HEK293 (cell line): ENCODE data around the gene LMCD1.

Source experiments
- CTCF ChIA-PET: fragments of 350-600 bp; formaldehyde crosslinking; extraction: SDS; loops from one replicate; lab custom pipeline; 2021; ENCODE audit warnings: antibody characterized with exemption; lab: Yijun Ruan, JAX
- POLR2A ChIA-PET: fragments of 300-600 bp; formaldehyde crosslinking; extraction: SDS; loops from one replicate; lab custom pipeline; 2020; ENCODE audit warnings: antibody characterized with exemption, inconsistent platforms; lab: Yijun Ruan, JAX
- H3K27ac ChIP-seq: fragments of 200-500 bp; sonication (Bioruptor generic); 2 replicates; pipeline ENCODE4 v1.5.1; 2014; ENCODE audit warnings: low read depth, low read length, control low read depth, inconsistent platforms; ENCODE audit errors: extremely low read depth
- H3K36me3 ChIP-seq, 2 experiments: fragments of 200-500 bp in 1 of 2; sonication (Bioruptor generic) in 1 of 2; 1 replicate in 1 of 2; 2 replicates in 1 of 2; pipeline ENCODE4 v1.5.1; 2014 to 2017; ENCODE audit warnings: inconsistent platforms in 2 of 2, low read length in 2 of 2; ENCODE audit not compliant: control insufficient read depth in 2 of 2, insufficient read depth in 1 of 2
- H3K4me1 ChIP-seq: fragments of 200-500 bp; sonication (Bioruptor generic); 2 replicates; pipeline ENCODE4 v1.5.1; 2014; ENCODE audit warnings: mild to moderate bottlenecking, low read length, inconsistent platforms; ENCODE audit not compliant: control insufficient read depth, insufficient read depth
- H3K4me3 ChIP-seq: 2 replicates; pipeline ENCODE4 v1.5.1; 2011; ENCODE audit warnings: low read depth, mild to moderate bottlenecking, control low read depth, low read length, moderate library complexity
- H3K9me3 ChIP-seq: fragments of 200-500 bp; sonication (Bioruptor generic); 2 replicates; pipeline ENCODE4 v1.5.1; 2014; ENCODE audit warnings: low read depth, low read length, inconsistent platforms; ENCODE audit not compliant: control insufficient read depth, insufficient read depth
- GLIS2 ChIP-seq: fragments of 450-650 bp; formaldehyde crosslinking; IDR thresholded peaks from 2 replicates; pipeline ENCODE4 v1.5.1; 2016; ENCODE audit warnings: missing biosample characterization, missing genetic modification characterization
- HOXA7 ChIP-seq: sonication (generic); formaldehyde crosslinking; IDR thresholded peaks from 2 replicates; pipeline ENCODE4 v1.8.1; 2022; ENCODE audit warnings: missing genetic modification reagents, borderline replicate concordance
- IKZF3 ChIP-seq: fragments of 450-650 bp; IDR thresholded peaks from 2 replicates; pipeline ENCODE4 v1.5.0; 2018; ENCODE audit warnings: missing biosample characterization, mild to moderate bottlenecking, missing genetic modification characterization, moderate library complexity
- INSM2 ChIP-seq: fragments of 450-650 bp; formaldehyde crosslinking; IDR thresholded peaks from 2 replicates; pipeline ENCODE4 v1.5.1; 2016; ENCODE audit warnings: missing biosample characterization, missing genetic modification characterization
- MEIS1 ChIP-seq: sonication (generic); formaldehyde crosslinking; IDR thresholded peaks from 2 replicates; pipeline ENCODE4 v1.8.1; 2022; ENCODE audit warnings: missing genetic modification reagents, mild to moderate bottlenecking, borderline replicate concordance
- MZF1 ChIP-seq: fragments of 450-650 bp; formaldehyde crosslinking; IDR thresholded peaks from 2 replicates; pipeline ENCODE4 v1.5.1; 2017; ENCODE audit warnings: missing biosample characterization, missing genetic modification characterization, borderline replicate concordance
- ZNF157 ChIP-seq: fragments of 450-650 bp; formaldehyde crosslinking; IDR thresholded peaks from 2 replicates; pipeline ENCODE4 v1.5.1; 2016; ENCODE audit warnings: missing biosample characterization, missing genetic modification characterization
- ZNF169 ChIP-seq: fragments of 450-650 bp; formaldehyde crosslinking; IDR thresholded peaks from 2 replicates; pipeline ENCODE4 v1.5.1; 2016; ENCODE audit warnings: missing biosample characterization, missing genetic modification characterization
- ZNF223 ChIP-seq: fragments of 450-650 bp; formaldehyde crosslinking; IDR thresholded peaks from 2 replicates; pipeline ENCODE4 v1.5.1; 2016; ENCODE audit warnings: missing biosample characterization, missing genetic modification characterization
- ZNF248 ChIP-seq: fragments of 450-650 bp; formaldehyde crosslinking; IDR thresholded peaks from 2 replicates; pipeline ENCODE4 v1.5.1; 2017; ENCODE audit warnings: missing biosample characterization, missing genetic modification characterization
- ZNF266 ChIP-seq: fragments of 450-650 bp; formaldehyde crosslinking; IDR thresholded peaks from 2 replicates; pipeline ENCODE4 v1.5.1; 2016; ENCODE audit warnings: missing biosample characterization, missing genetic modification characterization, low read depth
- ZNF292 ChIP-seq: fragments of 450-650 bp; formaldehyde crosslinking; IDR thresholded peaks from 2 replicates; pipeline ENCODE4 v1.5.1; 2016; ENCODE audit warnings: low read depth, missing biosample characterization, missing genetic modification characterization, borderline replicate concordance
- ZNF362 ChIP-seq: fragments of 450-650 bp; formaldehyde crosslinking; IDR thresholded peaks from 2 replicates; pipeline ENCODE4 v1.5.1; 2016; ENCODE audit warnings: missing biosample characterization, missing genetic modification characterization
- ZNF449 ChIP-seq: fragments of 450-650 bp; formaldehyde crosslinking; IDR thresholded peaks from 2 replicates; pipeline ENCODE4 v1.5.1; 2017; ENCODE audit warnings: missing biosample characterization, mild to moderate bottlenecking, missing genetic modification characterization, moderate library complexity
- ZNF501 ChIP-seq: fragments of 450-650 bp; formaldehyde crosslinking; IDR thresholded peaks from 2 replicates; pipeline ENCODE4 v1.5.1; 2016; ENCODE audit warnings: missing biosample characterization, missing genetic modification characterization
- ZNF585B ChIP-seq: fragments of 450-650 bp; formaldehyde crosslinking; IDR thresholded peaks from 2 replicates; pipeline ENCODE4 v1.5.1; 2016; ENCODE audit warnings: missing biosample characterization, missing genetic modification characterization
- ZNF600 ChIP-seq: fragments of 450-650 bp; formaldehyde crosslinking; IDR thresholded peaks from 2 replicates; pipeline ENCODE4 v1.5.1; 2016; ENCODE audit warnings: missing biosample characterization, missing genetic modification characterization
- ZNF776 ChIP-seq: fragments of 450-650 bp; formaldehyde crosslinking; IDR thresholded peaks from 2 replicates; pipeline ENCODE4 v1.5.0; 2017; ENCODE audit warnings: missing biosample characterization, missing genetic modification characterization, borderline replicate concordance
- ZNF792 ChIP-seq: fragments of 450-650 bp; formaldehyde crosslinking; IDR thresholded peaks from 2 replicates; pipeline ENCODE4 v1.5.1; 2016; ENCODE audit warnings: missing biosample characterization, missing genetic modification characterization
- TF ChIP-seq, protein P1 (sequence below): fragments of 450-650 bp; formaldehyde crosslinking; optimal IDR thresholded peaks from 2 replicates; pipeline ENCODE3; 2016; ENCODE audit warnings: missing biosample characterization, mild to moderate bottlenecking, missing genetic modification characterization

Gene LMCD1

DNA sequence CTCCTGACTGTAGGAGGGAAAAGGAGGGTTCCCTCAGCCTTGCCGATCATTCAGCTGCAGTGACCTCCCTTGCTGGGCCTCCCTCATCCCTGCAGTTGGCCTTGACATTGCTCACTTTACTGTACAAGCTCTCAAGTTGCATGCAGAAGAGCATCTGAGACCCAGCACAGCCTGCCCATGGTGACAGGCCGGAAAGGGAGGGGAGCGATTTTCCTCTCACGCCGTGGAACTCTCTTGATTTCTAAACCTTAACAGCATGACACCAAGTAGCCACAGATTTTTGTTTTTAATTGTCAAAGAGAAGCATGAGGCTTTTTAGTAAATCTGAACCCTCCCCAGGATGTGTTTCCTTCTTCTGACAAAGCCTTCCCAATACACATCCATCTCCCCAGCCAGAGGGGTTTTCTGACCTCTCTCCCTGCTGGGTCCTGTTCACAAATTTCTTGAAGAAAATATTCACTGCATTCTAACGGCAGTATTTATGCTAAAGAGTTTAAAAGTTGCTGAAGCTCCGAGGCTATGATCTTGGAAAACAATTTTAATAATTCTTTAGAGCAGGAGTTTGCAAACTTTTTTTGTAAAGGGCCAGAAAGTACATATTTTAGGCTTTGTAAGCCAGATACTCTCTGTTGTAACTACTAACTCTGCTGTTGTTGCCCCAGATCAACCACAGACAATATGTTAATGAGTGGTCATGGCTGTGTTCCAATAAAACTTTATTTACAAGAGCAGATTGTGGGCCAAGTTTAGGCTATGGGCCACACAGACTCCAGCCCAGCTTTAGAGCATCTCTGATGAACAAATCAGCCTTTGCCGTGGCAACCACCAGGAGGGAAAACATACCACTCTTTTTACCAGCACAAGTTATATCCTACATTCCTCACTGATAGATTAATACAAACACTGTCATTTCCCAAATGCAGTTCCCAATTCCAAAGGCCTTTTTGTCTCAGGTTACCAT, 34.8 kb downstream of the LMCD1 start (continued):
- no peak for TF ChIP-seq MEIS1

DNA sequence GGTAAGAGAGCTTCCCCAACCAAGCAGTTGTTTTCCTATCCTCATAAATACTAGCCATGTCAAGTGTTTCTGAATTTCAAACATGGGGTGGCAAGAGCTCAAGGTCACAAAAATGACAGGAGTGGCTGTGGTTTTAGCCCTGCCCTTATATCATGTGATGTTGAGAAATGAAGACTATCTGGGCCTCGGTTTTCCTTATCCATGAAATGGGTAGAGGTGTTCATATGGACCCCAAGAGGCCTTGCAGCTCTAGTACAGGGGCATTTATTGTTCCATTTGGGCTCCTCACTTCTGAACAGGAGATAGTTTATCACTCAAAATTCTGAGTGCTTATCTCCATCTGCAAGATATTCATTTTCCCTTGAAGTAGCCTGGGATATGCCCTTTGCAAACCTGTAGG, 35.8 kb downstream of the LMCD1 start:
- POLR2A ChIA-PET: interaction anchor here (1.3 kb wide), 1 partner anchor 35 kb away, joined by 3 read pairs; no protein-coding TSS in a partner anchor
- TF ChIP-seq ZNF449 (tag by site-specific recombination) (no peak), ZNF776 (tag by site-specific recombination) (no peak), ZNF266 (tag by site-specific recombination) (no peak), ZNF248 (tag by site-specific recombination) (no peak), ZNF585B (no peak), INSM2 (no peak), ZNF600 (tag by site-specific recombination) (no peak), ZNF223 (tag by site-specific recombination) (no peak), ZNF157 (tag by site-specific recombination) (no peak), ZNF169 (tag by site-specific recombination) (no peak), HOXA7 (CRISPR knock-in tag) (no peak), GLIS2 (tag by site-specific recombination) (no peak), ZNF292 (no peak), MZF1 (tag by site-specific recombination) (no peak), ZNF792 (tag by site-specific recombination) (no peak)
- Histone ChIP-seq H3K4me1 (no peaks in the 10 kb centered on the region), H3K36me3 (peaks cover 6 to 30% of the 10 kb centered on the region in 2 experiments; a peak in 1 of 3 replicates), H3K9me3 (no peaks in the 10 kb centered on the region), H3K4me3 (no peak overlapping the region), H3K27ac (no peak overlapping the region)
- CTCF ChIA-PET: no interaction called here

GRCh38 chr3:8538223-8538622, 36.6 kb downstream of the LMCD1 start:
- Histone ChIP-seq H3K36me3 (peaks cover 6 to 32% of the 10 kb centered on the region in 2 experiments; a peak in 1 of 3 replicates), H3K9me3 (no peaks in the 10 kb centered on the region), H3K27ac (no peak overlapping the region), H3K4me3 (no peak overlapping the region), H3K4me1 (no peaks in the 10 kb centered on the region)
- POLR2A ChIA-PET: interaction anchor here (1.3 kb wide), 1 partner anchor 35 kb away, joined by 3 read pairs; no protein-coding TSS in a partner anchor
- TF ChIP-seq MEIS1 (no peak), ZNF501 (tag by site-specific recombination) (no peak), ZNF362 (tag by site-specific recombination) (no peak), IKZF3 (tag by site-specific recombination) (no peak)
- TF ChIP-seq, protein P1, sequence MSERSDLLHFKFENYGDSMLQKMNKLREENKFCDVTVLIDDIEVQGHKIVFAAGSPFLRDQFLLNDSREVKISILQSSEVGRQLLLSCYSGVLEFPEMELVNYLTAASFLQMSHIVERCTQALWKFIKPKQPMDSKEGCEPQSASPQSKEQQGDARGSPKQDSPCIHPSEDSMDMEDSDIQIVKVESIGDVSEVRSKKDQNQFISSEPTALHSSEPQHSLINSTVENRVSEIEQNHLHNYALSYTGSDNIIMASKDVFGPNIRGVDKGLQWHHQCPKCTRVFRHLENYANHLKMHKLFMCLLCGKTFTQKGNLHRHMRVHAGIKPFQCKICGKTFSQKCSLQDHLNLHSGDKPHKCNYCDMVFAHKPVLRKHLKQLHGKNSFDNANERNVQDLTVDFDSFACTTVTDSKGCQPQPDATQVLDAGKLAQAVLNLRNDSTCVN (tag by site-specific recombination): no peak
- CTCF ChIA-PET: no interaction called here
